Mesothelial cell of epicardium (in vitro differentiated cells): ENCODE measurements around the gene BRD2. TPM values are rescaled to one million over a fixed set of nuclear protein-coding genes. Genes with fewer than 3 reads are reported as not detected.

Source experiments
- DNase-seq, 2 experiments: peaks; one replicate each; pipeline ENCODE4 v3.0.0; 2021; ENCODE audit warnings: low spot score in 2 of 2; ENCODE audit not compliant: unreplicated experiment in 2 of 2
- H3K27ac Mint-ChIP-seq: 2 replicates; pipeline ENCODE4 v1.8.0; 2021; ENCODE audit warnings: mixed read lengths
- H3K27me3 Mint-ChIP-seq: 2 replicates; pipeline ENCODE4 v1.8.0; 2021; ENCODE audit warnings: low read depth, mixed read lengths
- H3K36me3 Mint-ChIP-seq: 2 replicates; pipeline ENCODE4 v1.8.0; 2021; ENCODE audit warnings: mixed read lengths
- H3K4me1 Mint-ChIP-seq: 2 replicates; pipeline ENCODE4 v1.8.0; 2021; ENCODE audit warnings: mixed read lengths
- H3K4me3 Mint-ChIP-seq: 2 replicates; pipeline ENCODE4 v1.8.0; 2021; ENCODE audit warnings: mild to moderate bottlenecking, moderate library complexity, mixed read lengths
- H3K9me3 Mint-ChIP-seq: 2 replicates; pipeline ENCODE4 v1.8.0; 2021; ENCODE audit warnings: mixed read lengths
- total RNA-seq: library from RNA; stranded (reverse); gene quantifications from 3 replicates; pipeline ENCODE4 v1.2.1, GENCODE V29; 2021
- TF ChIP-seq, protein P1 (sequence below): fragments of 200-600 bp; sonication (generic); IDR thresholded peaks from one replicate; pipeline ENCODE4 v1.5.0; 2021; ENCODE audit warnings: antibody characterized with exemption; ENCODE audit not compliant: unreplicated experiment

The BRD2 gene
- total RNA-seq, 1 donor from 2014 or later: 246 TPM

- Mint-ChIP-seq H3K36me3 (no peaks in the 10 kb centered on the region), H3K4me1 (no peaks in the 10 kb centered on the region), H3K27ac (no peak overlapping the region), H3K4me3 (no peak overlapping the region), H3K9me3 (no peaks in the 10 kb centered on the region), H3K27me3 (peaks cover 58% of the 10 kb centered on the region)
- TF ChIP-seq, protein P1, sequence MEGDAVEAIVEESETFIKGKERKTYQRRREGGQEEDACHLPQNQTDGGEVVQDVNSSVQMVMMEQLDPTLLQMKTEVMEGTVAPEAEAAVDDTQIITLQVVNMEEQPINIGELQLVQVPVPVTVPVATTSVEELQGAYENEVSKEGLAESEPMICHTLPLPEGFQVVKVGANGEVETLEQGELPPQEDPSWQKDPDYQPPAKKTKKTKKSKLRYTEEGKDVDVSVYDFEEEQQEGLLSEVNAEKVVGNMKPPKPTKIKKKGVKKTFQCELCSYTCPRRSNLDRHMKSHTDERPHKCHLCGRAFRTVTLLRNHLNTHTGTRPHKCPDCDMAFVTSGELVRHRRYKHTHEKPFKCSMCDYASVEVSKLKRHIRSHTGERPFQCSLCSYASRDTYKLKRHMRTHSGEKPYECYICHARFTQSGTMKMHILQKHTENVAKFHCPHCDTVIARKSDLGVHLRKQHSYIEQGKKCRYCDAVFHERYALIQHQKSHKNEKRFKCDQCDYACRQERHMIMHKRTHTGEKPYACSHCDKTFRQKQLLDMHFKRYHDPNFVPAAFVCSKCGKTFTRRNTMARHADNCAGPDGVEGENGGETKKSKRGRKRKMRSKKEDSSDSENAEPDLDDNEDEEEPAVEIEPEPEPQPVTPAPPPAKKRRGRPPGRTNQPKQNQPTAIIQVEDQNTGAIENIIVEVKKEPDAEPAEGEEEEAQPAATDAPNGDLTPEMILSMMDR: no peak
- DNase-seq: no peak
Observed at GRCh38 chr6:33023536-33023935, 55.1 kb downstream of the BRD2 start.

DNA sequence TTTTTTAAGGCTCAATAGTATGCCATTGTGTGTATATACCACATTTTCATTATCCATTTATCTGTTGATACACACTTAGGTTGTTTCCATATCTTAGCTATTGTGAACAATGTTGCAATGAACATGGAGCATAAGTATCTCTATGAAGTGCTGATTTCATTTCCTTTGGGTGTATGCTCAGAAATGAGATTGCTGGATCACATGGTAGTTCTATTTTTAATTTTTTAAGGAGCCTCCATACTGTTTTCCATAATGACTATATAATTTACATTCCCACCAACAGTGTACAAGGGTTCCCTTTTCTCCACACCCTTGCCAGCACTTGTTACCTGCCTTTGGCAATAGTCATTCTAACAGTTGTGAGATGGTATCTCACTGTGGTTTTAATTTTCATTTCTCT is 56.1 kb downstream of the BRD2 start:
- H3K36me3 Mint-ChIP-seq: no peaks in the 10 kb centered on the region
- peaks cover 55% of the 10 kb centered on the region for H3K27me3 Mint-ChIP-seq
- TF ChIP-seq, protein P1: no peak
- no peak overlapping the region for H3K4me3 Mint-ChIP-seq
- H3K27ac Mint-ChIP-seq: no peak overlapping the region
- DNase-seq: no peak
- no peaks in the 10 kb centered on the region for H3K9me3 Mint-ChIP-seq
- peaks cover 5% of the 10 kb centered on the region for H3K4me1 Mint-ChIP-seq

GRCh38 chr6:33028220-33028849 is 59.9 kb downstream of the BRD2 start:
- no peak overlapping the region for H3K4me3 Mint-ChIP-seq
- no peak for DNase-seq
- H3K9me3 Mint-ChIP-seq: no peaks in the 10 kb centered on the region
- peaks cover 71% of the 10 kb centered on the region for H3K27me3 Mint-ChIP-seq
- peaks cover 6% of the 10 kb centered on the region for H3K4me1 Mint-ChIP-seq
- TF ChIP-seq, protein P1: no peak
- H3K27ac Mint-ChIP-seq: no peak overlapping the region
- no peaks in the 10 kb centered on the region for H3K36me3 Mint-ChIP-seq

- H3K36me3 Mint-ChIP-seq: no peaks in the 10 kb centered on the region
- H3K27ac Mint-ChIP-seq: no peak overlapping the region
- H3K4me1 Mint-ChIP-seq: peaks cover 6% of the 10 kb centered on the region
- no peak for DNase-seq
- H3K9me3 Mint-ChIP-seq: peaks cover 1% of the 10 kb centered on the region
- TF ChIP-seq, protein P1: no peak
- no peak overlapping the region for H3K4me3 Mint-ChIP-seq
- peaks cover 74% of the 10 kb centered on the region for H3K27me3 Mint-ChIP-seq
Observed at GRCh38 chr6:33029328-33030184, 61.2 kb downstream of the BRD2 start.

GRCh38 chr6:33030245-33030644 is 61.9 kb downstream of the BRD2 start:
- no peak for DNase-seq
- H3K9me3 Mint-ChIP-seq: peaks cover 8% of the 10 kb centered on the region
- TF ChIP-seq, protein P1: no peak
- H3K27me3 Mint-ChIP-seq: peaks cover 76% of the 10 kb centered on the region
- H3K4me1 Mint-ChIP-seq: peaks cover 6% of the 10 kb centered on the region
- no peak overlapping the region for H3K4me3 Mint-ChIP-seq
- H3K36me3 Mint-ChIP-seq: no peaks in the 10 kb centered on the region
- H3K27ac Mint-ChIP-seq: no peak overlapping the region

Other genes with a start within 250 kb of the BRD2 start
- gene HLA-DQA2, start 227.2 kb upstream of the BRD2 start, total RNA-seq: not detected in 3 replicates
- not detected in 3 replicates for gene HLA-DQB2, start 205.1 kb upstream of the BRD2 start, total RNA-seq
- 0.35 to 0.52 TPM (median 0.45 TPM) in 3 replicates for gene HLA-DOB, start 151.6 kb upstream of the BRD2 start, total RNA-seq
- gene TAP2, start 129.9 kb upstream of the BRD2 start, total RNA-seq: 22.9 to 24.2 TPM (median 23.6 TPM) in 3 replicates
- 12.3 to 14.2 TPM (median 14.1 TPM) in 3 replicates for gene PSMB8, start 124.5 kb upstream of the BRD2 start, total RNA-seq
- gene TAP1, start 114.9 kb upstream of the BRD2 start, total RNA-seq: 9.3 to 10.4 TPM (median 10.3 TPM) in 3 replicates
- gene PSMB9, start 114.4 kb upstream of the BRD2 start, total RNA-seq: 0.81 to 0.82 TPM in 2 of 3 replicates, not detected in the other
- not detected in 3 replicates for gene HLA-DMB, start 27.6 kb upstream of the BRD2 start, total RNA-seq
- 1.7 to 2.1 TPM (median 2.0 TPM) in 3 replicates for gene HLA-DMA, start 15.5 kb upstream of the BRD2 start, total RNA-seq
- 4.8 to 6.1 TPM (median 5.8 TPM) in 3 replicates for gene HLA-DOA, start 41.0 kb downstream of the BRD2 start, total RNA-seq
- 2.0 to 2.2 TPM (median 2.0 TPM) in 3 replicates for gene HLA-DPA1, start 105.1 kb downstream of the BRD2 start, total RNA-seq
- 12.0 to 12.7 TPM (median 12.0 TPM) in 3 replicates for gene HLA-DPB1, start 107.4 kb downstream of the BRD2 start, total RNA-seq
- gene COL11A2, start 223.9 kb downstream of the BRD2 start, total RNA-seq: 12.6 to 14.4 TPM (median 14.2 TPM) in 3 replicates
- 67.6 to 70.4 TPM (median 70.3 TPM) in 3 replicates for gene RXRB, start 232.1 kb downstream of the BRD2 start, total RNA-seq
- gene SLC39A7, start 232.3 kb downstream of the BRD2 start, total RNA-seq: 138 to 140 TPM (median 140 TPM) in 3 replicates
- gene HSD17B8, start 236.1 kb downstream of the BRD2 start, total RNA-seq: 15.0 to 15.3 TPM (median 15.1 TPM) in 3 replicates
- 55.8 to 59.0 TPM (median 56.0 TPM) in 3 replicates for gene RING1, start 239.9 kb downstream of the BRD2 start, total RNA-seq